HG02623 (cell line): Measurements from ENCODE around the gene PRAMEF11.

ENCODE experiments used
- ATAC-seq: cut with Tn5 transposase; IDR thresholded peaks from one replicate; pipeline ENCODE4 v1.9.1; 2021; ENCODE audit warnings: moderate library complexity; ENCODE audit not compliant: unreplicated experiment

The PRAMEF11 gene

DNA sequence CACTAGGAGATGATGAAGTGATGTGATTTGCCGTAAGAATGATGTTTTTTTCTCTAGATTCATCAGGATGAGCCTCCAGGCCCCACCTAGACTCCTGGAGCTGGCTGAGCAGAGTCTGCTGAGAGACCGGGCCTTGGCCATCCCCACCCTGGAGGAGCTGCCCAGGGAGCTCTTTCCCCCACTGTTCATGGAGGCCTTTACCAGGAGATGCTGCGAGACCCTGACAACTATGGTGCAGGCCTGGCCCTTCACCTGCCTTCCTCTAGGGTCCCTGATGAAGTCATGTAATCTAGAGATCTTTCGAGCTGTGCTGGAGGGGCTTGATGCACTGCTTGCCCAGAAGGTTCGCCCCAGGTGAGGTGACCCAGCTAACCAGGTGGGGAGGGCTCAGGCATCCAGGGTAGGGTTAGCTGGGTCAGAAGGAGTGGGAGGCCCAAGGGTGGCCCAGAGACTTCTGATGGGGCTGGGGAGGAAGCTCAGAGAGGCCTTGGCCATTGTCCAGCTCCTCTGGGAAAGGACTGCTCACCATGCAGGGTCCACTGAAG, 56.3 kb downstream of the PRAMEF11 start:
- ATAC-seq = no peak
